GM23338 (cell line): ENCODE results near the gene MRPL30.

Experiments used
- CREB1 ChIP-seq: fragments of 250-450 bp; sonication (Bioruptor Pico); IDR thresholded peaks from 2 replicates; pipeline ENCODE4 v1.5.0; 2020; ENCODE audit warnings: low read depth, mild to moderate bottlenecking, moderate library complexity
- ETS1 ChIP-seq: IDR thresholded peaks from 2 replicates; pipeline ENCODE4 v1.6.1; 2016; ENCODE audit warnings: antibody characterized with exemption
- EZH2 ChIP-seq: fragments of 200-600 bp; sonication (generic); IDR thresholded peaks from one replicate; pipeline ENCODE4 v1.8.0; 2017; ENCODE audit warnings: antibody characterized with exemption, mild to moderate bottlenecking, low read depth; ENCODE audit not compliant: unreplicated experiment
- EZH2phosphoT487 ChIP-seq: fragments of 200-600 bp; sonication (generic); IDR thresholded peaks from one replicate; pipeline ENCODE4 v1.8.1; 2018; ENCODE audit warnings: antibody characterized with exemption; ENCODE audit not compliant: unreplicated experiment
- JUNB ChIP-seq: IDR thresholded peaks from one replicate; pipeline ENCODE4 v1.6.1; 2016; ENCODE audit warnings: antibody characterized with exemption; ENCODE audit not compliant: unreplicated experiment
- NANOG ChIP-seq: IDR thresholded peaks from 2 replicates; pipeline ENCODE4 v1.6.1; 2016; ENCODE audit warnings: antibody characterized with exemption, borderline replicate concordance
- POLR2AphosphoS5 ChIP-seq: IDR thresholded peaks from 2 replicates; pipeline ENCODE4 v1.6.1; 2016; ENCODE audit warnings: antibody characterized with exemption, low read depth
- REST ChIP-seq: IDR thresholded peaks from one replicate; pipeline ENCODE4 v1.6.1; 2018; ENCODE audit warnings: antibody characterized with exemption; ENCODE audit not compliant: unreplicated experiment
- ZNF114 ChIP-seq: fragments of 250-450 bp; sonication (Bioruptor Pico); IDR thresholded peaks from 2 replicates; pipeline ENCODE4 v1.5.0; 2020; ENCODE audit warnings: mild to moderate bottlenecking, moderate library complexity
- ZNF331 ChIP-seq: fragments of 250-450 bp; sonication (Bioruptor Pico); IDR thresholded peaks from 2 replicates; pipeline ENCODE4 v1.5.0; 2020; ENCODE audit warnings: low read depth, mild to moderate bottlenecking, moderate library complexity
- TF ChIP-seq, protein P1 (sequence below), 2 experiments: fragments of 200-600 bp in 1 of 2; sonication (generic) in 1 of 2; conservative IDR thresholded peaks; 2 replicates each; pipeline versions ENCODE4 v1.5.1 to v1.6.1; 2016 to 2017; ENCODE audit warnings: antibody characterized with exemption in 2 of 2, low read depth in 2 of 2, mild to moderate bottlenecking in 2 of 2, moderate library complexity in 1 of 2
- TF ChIP-seq, protein P2 (sequence below): fragments of 250-450 bp; sonication (Bioruptor Pico); IDR thresholded peaks from 2 replicates; pipeline ENCODE4 v1.5.0; 2020; ENCODE audit warnings: mild to moderate bottlenecking, moderate library complexity

- TF ChIP-seq, protein P1, sequence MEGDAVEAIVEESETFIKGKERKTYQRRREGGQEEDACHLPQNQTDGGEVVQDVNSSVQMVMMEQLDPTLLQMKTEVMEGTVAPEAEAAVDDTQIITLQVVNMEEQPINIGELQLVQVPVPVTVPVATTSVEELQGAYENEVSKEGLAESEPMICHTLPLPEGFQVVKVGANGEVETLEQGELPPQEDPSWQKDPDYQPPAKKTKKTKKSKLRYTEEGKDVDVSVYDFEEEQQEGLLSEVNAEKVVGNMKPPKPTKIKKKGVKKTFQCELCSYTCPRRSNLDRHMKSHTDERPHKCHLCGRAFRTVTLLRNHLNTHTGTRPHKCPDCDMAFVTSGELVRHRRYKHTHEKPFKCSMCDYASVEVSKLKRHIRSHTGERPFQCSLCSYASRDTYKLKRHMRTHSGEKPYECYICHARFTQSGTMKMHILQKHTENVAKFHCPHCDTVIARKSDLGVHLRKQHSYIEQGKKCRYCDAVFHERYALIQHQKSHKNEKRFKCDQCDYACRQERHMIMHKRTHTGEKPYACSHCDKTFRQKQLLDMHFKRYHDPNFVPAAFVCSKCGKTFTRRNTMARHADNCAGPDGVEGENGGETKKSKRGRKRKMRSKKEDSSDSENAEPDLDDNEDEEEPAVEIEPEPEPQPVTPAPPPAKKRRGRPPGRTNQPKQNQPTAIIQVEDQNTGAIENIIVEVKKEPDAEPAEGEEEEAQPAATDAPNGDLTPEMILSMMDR (conservative IDR thresholded peaks at IDR 0.05; ENCODE audit: low read depth in 2 of 2): no peak
- no peak for TF ChIP-seq ZNF331 (CRISPR knock-in tag)
- TF ChIP-seq EZH2: no peak
- TF ChIP-seq ZNF114 (CRISPR knock-in tag): no peak
- no peak for TF ChIP-seq REST
- TF ChIP-seq EZH2phosphoT487: no peak
- TF ChIP-seq JUNB: no peak
- no peak for TF ChIP-seq ETS1
- TF ChIP-seq CREB1: no peak
- no peak for TF ChIP-seq POLR2AphosphoS5
- no peak for TF ChIP-seq NANOG
- TF ChIP-seq, protein P2, sequence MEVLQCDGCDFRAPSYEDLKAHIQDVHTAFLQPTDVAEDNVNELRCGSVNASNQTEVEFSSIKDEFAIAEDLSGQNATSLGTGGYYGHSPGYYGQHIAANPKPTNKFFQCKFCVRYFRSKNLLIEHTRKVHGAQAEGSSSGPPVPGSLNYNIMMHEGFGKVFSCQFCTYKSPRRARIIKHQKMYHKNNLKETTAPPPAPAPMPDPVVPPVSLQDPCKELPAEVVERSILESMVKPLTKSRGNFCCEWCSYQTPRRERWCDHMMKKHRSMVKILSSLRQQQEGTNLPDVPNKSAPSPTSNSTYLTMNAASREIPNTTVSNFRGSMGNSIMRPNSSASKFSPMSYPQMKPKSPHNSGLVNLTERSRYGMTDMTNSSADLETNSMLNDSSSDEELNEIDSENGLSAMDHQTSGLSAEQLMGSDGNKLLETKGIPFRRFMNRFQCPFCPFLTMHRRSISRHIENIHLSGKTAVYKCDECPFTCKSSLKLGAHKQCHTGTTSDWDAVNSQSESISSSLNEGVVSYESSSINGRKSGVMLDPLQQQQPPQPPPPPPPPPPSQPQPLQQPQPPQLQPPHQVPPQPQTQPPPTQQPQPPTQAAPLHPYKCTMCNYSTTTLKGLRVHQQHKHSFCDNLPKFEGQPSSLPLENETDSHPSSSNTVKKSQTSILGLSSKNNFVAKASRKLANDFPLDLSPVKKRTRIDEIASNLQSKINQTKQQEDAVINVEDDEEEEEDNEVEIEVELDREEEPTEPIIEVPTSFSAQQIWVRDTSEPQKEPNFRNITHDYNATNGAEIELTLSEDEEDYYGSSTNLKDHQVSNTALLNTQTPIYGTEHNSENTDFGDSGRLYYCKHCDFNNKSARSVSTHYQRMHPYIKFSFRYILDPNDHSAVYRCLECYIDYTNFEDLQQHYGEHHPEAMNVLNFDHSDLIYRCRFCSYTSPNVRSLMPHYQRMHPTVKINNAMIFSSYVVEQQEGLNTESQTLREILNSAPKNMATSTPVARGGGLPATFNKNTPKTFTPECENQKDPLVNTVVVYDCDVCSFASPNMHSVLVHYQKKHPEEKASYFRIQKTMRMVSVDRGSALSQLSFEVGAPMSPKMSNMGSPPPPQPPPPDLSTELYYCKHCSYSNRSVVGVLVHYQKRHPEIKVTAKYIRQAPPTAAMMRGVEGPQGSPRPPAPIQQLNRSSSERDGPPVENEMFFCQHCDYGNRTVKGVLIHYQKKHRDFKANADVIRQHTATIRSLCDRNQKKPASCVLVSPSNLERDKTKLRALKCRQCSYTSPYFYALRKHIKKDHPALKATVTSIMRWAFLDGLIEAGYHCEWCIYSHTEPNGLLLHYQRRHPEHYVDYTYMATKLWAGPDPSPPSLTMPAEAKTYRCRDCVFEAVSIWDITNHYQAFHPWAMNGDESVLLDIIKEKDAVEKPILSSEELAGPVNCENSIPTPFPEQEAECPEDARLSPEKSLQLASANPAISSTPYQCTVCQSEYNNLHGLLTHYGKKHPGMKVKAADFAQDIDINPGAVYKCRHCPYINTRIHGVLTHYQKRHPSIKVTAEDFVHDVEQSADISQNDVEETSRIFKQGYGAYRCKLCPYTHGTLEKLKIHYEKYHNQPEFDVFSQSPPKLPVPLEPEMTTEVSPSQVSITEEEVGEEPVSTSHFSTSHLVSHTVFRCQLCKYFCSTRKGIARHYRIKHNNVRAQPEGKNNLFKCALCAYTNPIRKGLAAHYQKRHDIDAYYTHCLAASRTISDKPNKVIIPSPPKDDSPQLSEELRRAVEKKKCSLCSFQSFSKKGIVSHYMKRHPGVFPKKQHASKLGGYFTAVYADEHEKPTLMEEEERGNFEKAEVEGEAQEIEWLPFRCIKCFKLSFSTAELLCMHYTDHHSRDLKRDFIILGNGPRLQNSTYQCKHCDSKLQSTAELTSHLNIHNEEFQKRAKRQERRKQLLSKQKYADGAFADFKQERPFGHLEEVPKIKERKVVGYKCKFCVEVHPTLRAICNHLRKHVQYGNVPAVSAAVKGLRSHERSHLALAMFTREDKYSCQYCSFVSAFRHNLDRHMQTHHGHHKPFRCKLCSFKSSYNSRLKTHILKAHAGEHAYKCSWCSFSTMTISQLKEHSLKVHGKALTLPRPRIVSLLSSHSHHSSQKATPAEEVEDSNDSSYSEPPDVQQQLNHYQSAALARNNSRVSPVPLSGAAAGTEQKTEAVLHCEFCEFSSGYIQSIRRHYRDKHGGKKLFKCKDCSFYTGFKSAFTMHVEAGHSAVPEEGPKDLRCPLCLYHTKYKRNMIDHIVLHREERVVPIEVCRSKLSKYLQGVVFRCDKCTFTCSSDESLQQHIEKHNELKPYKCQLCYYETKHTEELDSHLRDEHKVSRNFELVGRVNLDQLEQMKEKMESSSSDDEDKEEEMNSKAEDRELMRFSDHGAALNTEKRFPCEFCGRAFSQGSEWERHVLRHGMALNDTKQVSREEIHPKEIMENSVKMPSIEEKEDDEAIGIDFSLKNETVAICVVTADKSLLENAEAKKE (CRISPR knock-in tag): no peak
Measured at GRCh38 chr2:99171377-99172140, 9.4 kb upstream of the MRPL30 start.
